Fibroblast of skin of abdomen (primary cell): ENCODE measurements around the gene NF2.
A peak's percentile ranks its signal among the peaks of the same experiment; 100 is the strongest.

Experiments used
- DNase-seq: peaks from one replicate; pipeline ENCODE4 v3.0.0-alpha.2; 2013

NF2 gene

DNA sequence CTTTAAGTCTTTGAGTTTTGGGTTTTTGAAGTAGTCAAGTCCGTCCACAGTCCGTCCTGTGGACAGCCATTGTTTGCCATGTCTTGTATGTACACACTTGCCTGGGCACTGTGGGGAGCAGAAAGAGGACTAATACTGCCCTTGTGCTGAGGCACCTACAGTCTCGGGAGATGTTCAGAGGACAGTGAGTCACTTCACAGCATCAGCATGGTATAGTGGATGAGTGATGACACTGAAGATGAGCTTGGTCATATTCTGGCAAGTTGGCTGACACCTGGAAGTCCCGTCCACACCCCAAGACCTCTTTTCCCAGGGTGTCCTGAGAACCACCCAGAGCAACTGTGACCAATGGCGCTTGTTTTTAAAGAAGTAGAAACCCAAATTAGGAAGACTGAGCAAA is 29.2 kb downstream of the NF2 start:
- DNase-seq: no peak

DNA sequence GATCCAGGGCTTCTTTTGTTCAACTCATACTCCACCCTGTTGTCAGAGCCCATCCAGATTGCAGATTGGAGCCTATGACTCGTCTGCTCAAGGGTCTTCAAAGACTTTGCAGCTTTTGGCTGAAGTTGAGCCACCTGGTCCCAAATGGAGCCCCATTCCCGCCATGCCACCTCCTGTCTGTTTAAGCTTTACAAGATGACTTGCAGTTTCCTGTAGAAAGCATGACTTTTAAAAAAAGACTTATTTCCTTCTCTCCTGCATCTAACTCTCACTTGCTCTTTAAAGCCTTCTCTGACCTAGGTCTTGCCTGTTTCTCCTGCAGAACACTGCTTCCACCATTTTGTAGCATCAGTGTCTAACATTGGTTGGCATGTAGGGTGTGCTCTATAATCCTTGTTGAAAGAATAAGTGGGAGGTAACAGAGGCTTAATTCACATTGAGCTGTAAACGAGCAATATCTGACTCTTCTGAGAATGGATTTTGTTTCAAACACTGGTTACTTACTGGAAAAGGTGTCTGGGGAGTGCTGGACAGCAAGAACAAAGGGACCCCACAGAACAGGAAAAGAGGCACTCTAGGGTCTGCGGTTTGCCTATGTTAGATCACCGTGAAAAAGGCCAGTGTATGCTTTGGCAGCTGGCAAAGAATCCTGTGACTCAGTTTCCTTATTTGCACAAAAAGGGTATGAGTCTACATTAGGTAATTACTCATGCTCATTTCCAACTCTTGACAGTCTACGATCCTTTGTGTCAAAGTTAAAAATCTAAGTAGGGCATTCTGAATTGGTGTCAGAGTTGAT is 30.3 kb downstream of the NF2 start:
- no peak for DNase-seq

- no peak for DNase-seq
These were observed 31.4 kb downstream of the NF2 start for GRCh38 chr22:29634847-29635246.

- DNase-seq: peak; percentile 67
These were observed 32.4 kb downstream of the NF2 start for GRCh38 chr22:29635734-29636357.

- no peak for DNase-seq
These were observed 33.3 kb downstream of the NF2 start for GRCh38 chr22:29636751-29637150.

DNA sequence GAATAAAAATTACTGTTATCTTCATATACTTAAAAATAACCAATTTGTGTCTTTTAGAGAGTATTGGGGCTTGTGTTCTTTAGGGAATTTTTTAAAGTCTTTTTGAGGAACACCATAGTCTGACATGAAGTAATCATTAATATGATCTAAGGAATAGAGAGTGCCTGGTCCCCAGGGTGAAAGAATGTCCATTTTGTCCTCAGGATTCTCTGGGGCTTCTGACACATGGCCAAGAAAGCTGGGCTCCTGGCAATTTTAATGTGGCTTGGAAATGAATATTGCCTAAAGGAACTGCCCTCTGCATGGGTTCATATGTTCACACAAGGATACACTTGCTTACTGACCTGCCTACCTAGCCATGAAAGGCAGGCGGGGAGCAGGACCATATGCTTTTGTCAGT is 33.7 kb downstream of the NF2 start:
- DNase-seq: no peak

- DNase-seq: no peak
These were observed 35.2 kb downstream of the NF2 start for GRCh38 chr22:29638678-29639077.

GRCh38 chr22:29639096-29639495 is 35.7 kb downstream of the NF2 start:
- no peak for DNase-seq

DNA sequence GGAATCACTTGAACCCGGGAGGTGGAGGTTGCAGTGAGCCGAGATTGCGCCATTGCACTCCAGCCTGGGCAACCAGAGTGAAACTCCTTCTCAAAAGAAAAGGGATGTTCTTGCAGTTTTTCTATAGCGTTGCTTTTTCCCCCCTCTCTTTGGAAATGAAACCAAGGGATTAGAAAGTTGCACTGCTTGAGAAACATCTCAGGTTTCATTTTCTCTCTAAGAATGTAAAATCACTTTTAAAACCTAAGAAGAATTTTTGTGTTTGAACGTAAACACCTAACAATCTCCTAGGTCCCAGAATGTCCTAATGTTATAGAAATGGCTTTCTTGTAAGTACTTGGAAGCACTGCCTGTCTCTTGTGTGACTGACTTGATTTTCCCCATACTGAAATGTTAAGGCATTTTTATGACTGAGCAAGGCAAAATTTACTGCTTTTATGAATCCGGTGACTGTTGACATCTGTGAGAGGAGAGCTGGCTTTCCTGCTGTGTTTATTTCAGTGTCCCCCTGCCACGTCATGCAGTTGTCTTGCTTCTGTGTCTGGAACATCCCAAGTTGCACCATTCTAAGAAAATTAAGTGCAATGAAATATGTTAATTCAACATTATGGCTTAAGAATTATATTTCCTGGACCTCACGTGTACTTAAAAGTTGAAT is 37.7 kb downstream of the NF2 start:
- peak; percentile 71 for DNase-seq

GRCh38 chr22:29641700-29642330 is 38.4 kb downstream of the NF2 start:
- DNase-seq: no peak

GRCh38 chr22:29642694-29643093 is 39.3 kb downstream of the NF2 start:
- DNase-seq: no peak

- no peak for DNase-seq
These were observed 44.7 kb downstream of the NF2 start for GRCh38 chr22:29647954-29648737.

- DNase-seq: no peak
These were observed 46.9 kb downstream of the NF2 start for GRCh38 chr22:29650370-29650769.

- DNase-seq: no peak
These were observed 48.2 kb downstream of the NF2 start for GRCh38 chr22:29651652-29652051.

DNA sequence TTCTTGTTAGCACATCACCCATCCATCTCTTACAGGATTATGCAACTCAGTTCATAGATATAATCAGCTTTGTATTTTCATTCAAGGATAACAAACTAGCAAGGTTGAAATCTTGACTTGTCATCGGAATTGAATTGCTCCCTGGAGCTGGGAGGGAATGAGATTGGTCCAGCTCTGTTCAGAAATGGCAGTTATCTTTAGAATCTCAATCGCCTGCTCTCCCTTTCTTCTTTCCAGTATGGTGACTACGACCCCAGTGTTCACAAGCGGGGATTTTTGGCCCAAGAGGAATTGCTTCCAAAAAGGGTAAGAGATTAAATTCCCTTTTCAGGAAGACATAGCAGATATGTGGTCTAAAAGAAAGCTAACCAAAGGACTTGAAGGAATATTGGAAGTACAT is 51.0 kb downstream of the NF2 start:
- no peak for DNase-seq

- no peak for DNase-seq
These were observed 51.4 kb downstream of the NF2 start for GRCh38 chr22:29654882-29655281.

DNA sequence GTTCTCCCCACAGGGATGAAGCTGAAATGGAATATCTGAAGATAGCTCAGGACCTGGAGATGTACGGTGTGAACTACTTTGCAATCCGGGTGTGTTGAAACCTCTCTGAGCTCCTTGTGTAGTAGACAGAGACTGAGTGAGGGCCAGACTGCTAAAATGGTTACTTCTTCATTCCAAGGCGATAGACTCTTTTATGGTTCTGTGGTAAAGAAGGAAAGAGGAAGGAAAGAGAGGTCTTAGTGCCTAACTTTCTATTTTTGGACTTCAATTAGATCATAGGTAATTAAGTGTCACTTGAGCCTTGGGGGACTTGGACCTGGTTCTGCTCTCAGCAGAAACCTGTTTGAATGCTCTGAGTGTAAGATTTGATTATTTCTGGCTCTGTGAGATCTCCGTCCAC is 54.7 kb downstream of the NF2 start:
- DNase-seq: no peak

GRCh38 chr22:29660021-29660420 is 56.6 kb downstream of the NF2 start:
- DNase-seq: no peak

GRCh38 chr22:29661336-29661735 is 57.9 kb downstream of the NF2 start:
- no peak for DNase-seq

- peak; percentile 49 for DNase-seq
These were observed 59.9 kb downstream of the NF2 start for GRCh38 chr22:29663180-29663821.

GRCh38 chr22:29665486-29665885 is 62.1 kb downstream of the NF2 start:
- DNase-seq: no peak

DNA sequence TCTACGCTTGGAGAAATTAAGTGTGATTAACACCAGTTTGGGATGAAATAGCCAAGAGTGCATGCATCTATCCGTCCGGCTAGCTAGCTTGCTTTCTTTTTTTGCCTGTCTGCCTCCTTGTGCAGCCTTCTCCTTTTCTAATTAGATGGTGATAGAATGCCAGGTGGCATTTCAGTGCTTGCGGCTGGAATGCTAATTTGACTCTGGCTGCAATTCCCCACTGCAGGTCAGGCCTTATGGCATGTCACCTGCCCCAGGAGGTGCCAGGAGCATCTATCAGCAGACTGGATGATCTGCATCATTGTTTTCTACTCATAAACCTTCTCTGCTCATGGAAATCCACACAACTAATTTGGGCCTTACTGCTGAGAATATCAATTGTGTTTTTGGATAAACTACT is 65.2 kb downstream of the NF2 start:
- DNase-seq: no peak
